Stimulated activated naive CD8-positive, alpha-beta T cell treated with anti-CD3 and anti-CD28 coated beads, Interleukin-15, Interleukin-2, amounts not matched to agents 100 U/mL and 50 U/mL, for 24 hours (primary cell): ENCODE data around the gene NXNL2.

Source experiments
- ATAC-seq: fragments of 150-1000 bp; cut with Tn5 transposase; one replicate; pipeline ENCODE4 v1.10.0; 2021
- DNase-seq: peaks from one replicate; pipeline ENCODE4 v3.0.0; 2021

NXNL2 gene

DNA sequence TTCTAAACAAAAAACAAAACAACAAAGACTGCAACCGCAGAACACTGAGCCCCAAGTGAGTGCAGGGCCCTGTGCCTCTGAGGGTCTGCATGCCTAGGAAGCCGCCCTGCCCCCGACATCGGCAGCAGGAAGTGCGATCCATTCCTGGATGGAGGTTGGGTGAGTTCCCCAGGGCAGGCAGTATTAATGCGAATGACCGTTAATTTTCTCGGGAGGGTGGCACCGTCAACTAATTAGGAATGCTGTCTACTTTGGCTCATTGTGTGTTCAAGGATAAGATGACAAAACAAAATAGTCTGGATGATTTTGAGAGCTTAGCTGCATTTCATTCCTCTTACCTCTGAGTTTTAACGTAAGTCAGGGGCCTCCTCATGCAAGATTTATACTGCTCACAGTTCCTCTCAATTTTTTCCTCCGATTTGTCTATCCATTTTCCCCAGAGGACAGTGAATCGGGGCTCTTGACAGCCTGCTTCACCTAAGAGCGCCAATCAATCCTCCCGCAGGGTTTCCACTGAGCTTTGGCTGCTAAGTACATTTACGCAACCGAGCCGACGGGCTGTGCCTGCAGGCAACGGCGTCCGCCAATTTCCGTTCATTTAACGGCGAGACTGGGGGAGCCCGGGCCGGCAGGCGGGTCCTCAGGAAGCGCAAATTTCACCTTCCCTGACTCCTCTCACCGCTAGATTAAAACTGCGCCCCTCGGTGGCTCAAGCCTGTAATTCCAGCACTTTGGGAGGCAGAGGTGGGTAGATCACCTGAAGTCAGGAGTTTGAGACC is 2.9 kb upstream of the NXNL2 start:
- no peak for ATAC-seq

GRCh38 chr9:88533951-88534455 is 975 bp upstream of the NXNL2 start:
- no peak for DNase-seq
- ATAC-seq, result peak; percentile 10

More for the DNA sequence above, 2.9 kb upstream of the NXNL2 start:
- peak; percentile 9 for DNase-seq

DNA sequence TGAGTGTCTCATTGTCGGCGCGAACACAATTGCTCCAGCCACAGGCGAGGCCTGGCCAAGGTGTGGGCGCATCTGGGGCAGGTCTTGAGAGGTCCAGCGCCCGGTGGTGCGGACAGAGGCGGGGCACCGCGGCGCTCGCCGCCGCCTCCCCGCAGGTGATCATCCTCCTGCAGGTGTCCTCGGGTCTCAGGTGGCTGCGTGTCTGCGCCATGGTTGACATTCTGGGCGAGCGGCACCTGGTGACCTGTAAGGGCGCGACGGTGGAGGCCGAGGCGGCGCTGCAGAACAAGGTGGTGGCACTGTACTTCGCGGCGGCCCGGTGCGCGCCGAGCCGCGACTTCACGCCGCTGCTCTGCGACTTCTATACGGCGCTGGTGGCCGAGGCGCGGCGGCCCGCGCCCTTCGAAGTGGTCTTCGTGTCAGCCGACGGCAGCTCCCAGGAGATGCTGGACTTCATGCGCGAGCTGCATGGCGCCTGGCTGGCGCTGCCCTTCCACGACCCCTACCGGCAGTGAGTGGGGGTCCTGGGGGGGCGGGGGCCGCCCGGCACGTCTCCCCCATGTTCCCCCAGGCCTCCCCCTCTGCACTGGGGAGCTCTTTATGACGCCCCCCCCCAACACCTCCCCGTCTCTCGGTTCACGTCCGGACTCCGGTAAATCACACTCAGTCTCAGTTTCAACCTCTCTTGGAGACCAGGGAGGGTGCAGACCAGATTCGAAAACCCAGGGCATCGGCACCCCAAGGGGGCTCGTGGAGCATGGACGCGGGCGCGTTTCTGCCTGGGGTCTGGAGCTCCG is 446 bp downstream of the NXNL2 start:
- peak; percentile 10 for DNase-seq
- ATAC-seq, result no peak

- no peak for DNase-seq
- ATAC-seq, result no peak
Measured at GRCh38 chr9:88536023-88536324, 996 bp downstream of the NXNL2 start.

- DNase-seq (no peak), ATAC-seq (no peak)
Measured at GRCh38 chr9:88536951-88537760, 2.2 kb downstream of the NXNL2 start.

GRCh38 chr9:88537761-88538091 is 2.7 kb downstream of the NXNL2 start:
- peak; percentile 21 for DNase-seq
- ATAC-seq, result peak; percentile 55

- DNase-seq (no peak), ATAC-seq (no peak)
Measured at GRCh38 chr9:88538311-88539085, 3.5 kb downstream of the NXNL2 start.

DNA sequence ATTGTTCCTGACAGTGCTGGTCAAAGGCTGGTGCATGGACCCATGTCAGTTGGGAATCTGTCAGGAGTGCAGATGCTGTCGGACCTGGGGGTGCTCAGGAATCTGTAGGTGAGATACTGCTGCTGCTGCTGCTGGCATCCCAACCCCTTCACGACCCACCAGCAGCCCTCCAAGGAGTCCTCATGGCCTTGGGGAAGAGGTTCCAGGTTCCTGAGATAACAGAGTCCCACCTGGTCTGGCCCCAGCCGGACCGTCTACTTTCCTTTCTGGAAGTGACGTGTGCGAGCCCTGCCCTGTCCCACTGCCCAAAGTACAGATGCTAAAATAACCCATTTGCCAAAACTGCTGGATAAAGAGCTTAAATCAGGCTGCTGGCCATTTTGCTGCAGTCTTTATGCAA is 4.3 kb downstream of the NXNL2 start:
- no peak for ATAC-seq

DNA sequence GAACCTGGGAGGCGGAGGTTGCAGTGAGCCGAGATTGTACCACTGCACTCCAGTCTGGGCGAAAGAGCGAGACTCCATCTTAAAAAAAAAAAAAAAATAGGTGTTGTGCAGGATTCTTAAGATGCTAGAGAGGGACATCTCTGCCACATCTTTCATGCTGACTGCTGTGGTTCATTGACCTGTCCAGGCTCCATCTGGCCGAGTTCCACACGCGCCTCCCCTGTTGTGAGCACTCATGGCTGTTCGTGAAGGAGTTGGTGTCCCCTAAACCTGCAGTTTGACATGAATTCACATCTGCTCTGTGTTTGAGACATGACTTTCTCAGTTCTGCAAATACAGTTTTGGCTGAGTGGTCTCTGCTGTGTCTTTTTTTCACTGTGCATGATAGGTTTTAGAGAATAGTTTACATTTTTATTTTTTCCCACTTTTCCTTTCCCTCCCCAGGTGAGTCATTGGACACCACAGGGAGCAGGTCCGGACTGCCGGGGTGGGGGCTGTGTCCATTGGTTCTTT is 5.3 kb downstream of the NXNL2 start:
- DNase-seq (no peak), ATAC-seq (no peak)

More for the DNA sequence above, 4.3 kb downstream of the NXNL2 start:
- no peak for DNase-seq

DNA sequence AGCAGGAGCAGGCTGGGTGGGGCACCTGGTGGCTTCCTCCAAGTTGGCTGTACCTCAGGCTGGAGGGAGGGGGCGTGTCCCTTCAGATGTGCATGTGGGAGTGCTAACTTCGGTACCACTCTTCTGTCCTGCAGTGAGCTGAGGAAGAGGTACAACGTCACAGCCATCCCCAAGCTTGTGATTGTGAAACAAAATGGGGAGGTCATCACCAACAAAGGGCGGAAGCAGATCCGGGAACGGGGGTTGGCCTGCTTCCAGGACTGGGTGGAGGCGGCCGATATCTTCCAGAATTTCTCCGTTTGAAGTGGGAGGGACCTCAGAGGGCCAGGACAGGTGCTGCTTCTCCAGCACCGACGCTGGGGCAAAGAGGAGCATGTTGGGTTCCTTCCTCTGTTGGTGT is 9.3 kb downstream of the NXNL2 start:
- no peak for DNase-seq
- no peak for ATAC-seq

GRCh38 chr9:88551546-88552137 is 16.7 kb downstream of the NXNL2 start:
- DNase-seq (no peak), ATAC-seq (no peak)

- ATAC-seq (no peak), DNase-seq (no peak)
Measured at GRCh38 chr9:88553350-88553749, 18.4 kb downstream of the NXNL2 start.

DNA sequence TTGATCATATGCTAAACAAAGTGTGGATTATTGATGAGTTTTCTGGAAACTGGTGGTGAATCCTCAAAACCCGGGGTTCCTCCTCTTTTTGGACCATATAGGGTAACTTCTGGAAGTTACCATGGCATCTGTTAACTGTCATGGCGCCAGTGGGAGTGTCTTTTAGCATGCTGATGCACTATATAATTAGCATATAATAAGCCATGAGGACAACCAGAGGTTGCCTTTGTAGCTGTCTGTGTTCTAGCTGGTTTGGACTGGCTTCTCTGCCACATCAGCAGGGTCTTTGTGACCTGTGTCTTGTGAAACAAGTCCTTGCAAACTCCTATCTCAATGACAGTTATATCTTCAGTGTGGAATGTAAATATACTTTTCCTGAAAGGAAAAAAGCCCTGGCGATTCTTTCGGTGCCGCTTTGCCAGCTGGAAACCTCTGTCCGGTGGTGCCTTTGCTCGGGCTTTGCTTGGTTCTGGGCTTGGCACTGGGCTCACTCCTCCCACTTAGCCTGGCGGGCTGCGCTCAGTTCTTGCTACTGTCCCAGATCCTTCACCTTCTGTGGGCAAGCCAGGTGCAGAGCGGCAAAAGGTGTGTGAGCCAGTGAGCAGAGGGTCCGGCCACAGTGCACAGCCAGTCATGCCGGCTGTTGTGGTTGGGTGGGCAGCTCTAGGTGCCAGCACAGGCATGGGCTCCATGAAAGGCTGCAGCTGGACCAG is 20.4 kb downstream of the NXNL2 start:
- no peak for DNase-seq
- no peak for ATAC-seq

DNA sequence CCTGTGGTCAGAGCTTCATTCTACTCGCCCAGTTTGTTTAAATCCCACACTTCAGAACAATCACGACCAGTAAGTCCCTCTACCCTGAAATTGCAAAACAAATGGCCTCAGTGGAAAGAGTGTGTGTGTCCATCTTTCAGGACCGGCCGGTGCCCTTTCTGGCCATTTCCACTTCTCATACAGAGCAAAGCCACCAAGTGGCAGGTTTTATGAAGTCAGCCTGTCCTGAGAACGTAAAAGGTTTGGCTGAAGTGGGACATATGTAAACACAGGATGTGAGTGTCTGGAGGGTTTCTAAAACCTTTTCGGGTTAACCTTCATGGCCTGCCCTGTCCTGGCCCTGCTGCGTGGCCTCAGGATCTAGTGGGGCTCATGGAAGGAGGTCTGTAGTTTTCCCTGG is 24.7 kb downstream of the NXNL2 start:
- no peak for ATAC-seq

DNA sequence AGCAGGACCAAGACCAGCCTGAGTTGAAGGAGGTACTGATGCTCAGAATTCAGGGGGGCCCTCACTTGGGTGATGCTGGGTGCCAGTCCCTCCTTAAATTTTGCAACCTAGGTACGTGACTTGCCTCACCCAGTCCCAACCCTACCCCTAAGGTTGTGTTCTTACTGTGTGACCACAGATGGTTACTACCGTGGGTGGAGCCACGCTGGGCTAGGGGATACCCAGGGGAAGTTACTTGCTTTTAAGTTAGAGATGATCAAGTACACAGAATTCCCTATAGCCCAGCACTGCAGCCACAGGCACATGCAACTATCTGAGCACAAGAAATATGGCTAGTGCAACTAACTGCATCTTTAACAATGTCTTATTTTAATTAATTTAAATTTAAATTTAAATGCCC is 32.9 kb downstream of the NXNL2 start:
- peak; percentile 17 for DNase-seq
- ATAC-seq, result no peak

More for the DNA sequence above, 24.7 kb downstream of the NXNL2 start:
- no peak for DNase-seq

GRCh38 chr9:88571419-88571818 is 36.4 kb downstream of the NXNL2 start:
- DNase-seq (no peak), ATAC-seq (no peak)

- ATAC-seq, result no peak
- no peak for DNase-seq
Measured at GRCh38 chr9:88572684-88573083, 37.7 kb downstream of the NXNL2 start.

DNA sequence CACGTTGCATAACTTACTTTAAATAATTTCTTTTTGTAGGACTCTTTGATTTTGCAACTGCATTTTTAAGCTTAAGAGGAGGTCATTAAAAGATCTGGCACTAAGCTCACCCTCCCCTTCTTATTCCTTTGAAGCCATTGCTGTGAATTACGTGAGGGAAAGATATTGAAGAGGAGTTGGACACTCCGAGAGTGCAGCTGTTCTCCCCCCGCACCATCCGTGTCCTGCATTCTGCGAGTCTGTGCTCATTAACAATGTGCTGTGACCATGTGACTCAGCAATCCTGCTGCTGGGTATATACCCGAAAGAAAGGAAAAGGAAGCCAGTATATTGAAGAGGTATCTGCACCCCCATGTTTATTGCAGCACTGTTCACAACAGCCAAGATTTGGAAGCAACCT is 40.0 kb downstream of the NXNL2 start:
- DNase-seq (no peak), ATAC-seq (no peak)

- DNase-seq (no peak), ATAC-seq (no peak)
Measured at GRCh38 chr9:88577256-88578120, 42.5 kb downstream of the NXNL2 start.
